SK-N-SH (cell line): ENCODE measurements around the gene RHOA. TPM values are rescaled to one million over a fixed set of nuclear protein-coding genes. Genes with fewer than 3 reads are reported as not detected.

Source experiments
- CTCF ChIA-PET: fragments of 300-600, 350-600 bp; formaldehyde crosslinking; extraction: SDS; loops from one replicate; lab custom pipeline; 2021; lab: Yijun Ruan, JAX
- POLR2A ChIA-PET: fragments of 350-600 bp; sonication (Branson Sonifier 250); formaldehyde crosslinking; extraction: SDS; loops from one replicate; lab custom pipeline; 2020; ENCODE audit warnings: antibody characterized with exemption, inconsistent platforms; lab: Yijun Ruan, JAX
- DNase-seq: peaks from one replicate; pipeline ENCODE4 v3.0.0; 2012
- H2AFZ ChIP-seq: fragments of 200-600 bp; sonication (generic); 2 replicates; pipeline ENCODE4 v1.8.1; 2016; ENCODE audit warnings: antibody characterized with exemption, mild to moderate bottlenecking, low read depth
- H3F3A ChIP-seq: fragments of 200-600 bp; sonication (generic); replicated peaks from 2 replicates; pipeline ENCODE3; 2016; ENCODE audit warnings: antibody characterized with exemption, mild to moderate bottlenecking; ENCODE audit not compliant: insufficient read depth
- H3K27ac ChIP-seq, 2 experiments: fragments of 200-500 bp in 1 of 2; fragments of 200-600 bp in 1 of 2; sonication (Bioruptor generic) in 1 of 2; sonication (generic), shearing (Covaris generic) in 1 of 2; 2 replicates each; pipeline versions ENCODE4 v1.5.1 to v1.6.1; 2014 to 2016; ENCODE audit warnings: low read depth in 2 of 2, inconsistent platforms in 1 of 2, low read length in 1 of 2, mild to moderate bottlenecking in 1 of 2, mixed read lengths in 1 of 2
- H3K27me3 ChIP-seq: fragments of 200-600 bp; sonication (generic), shearing (Covaris generic); 2 replicates; pipeline ENCODE4 v1.6.1; 2016; ENCODE audit warnings: mixed run types; ENCODE audit not compliant: insufficient read depth
- H3K36me3 ChIP-seq, 2 experiments: fragments of 200-500 bp in 1 of 2; fragments of 200-600 bp in 1 of 2; sonication (Bioruptor generic) in 1 of 2; sonication (generic) in 1 of 2; replicated peaks in 1 of 2; 2 replicates each; pipeline versions ENCODE3 to v1.5.1; 2014 to 2016; ENCODE audit warnings: low read length in 1 of 2, mild to moderate bottlenecking in 1 of 2; ENCODE audit not compliant: insufficient read depth in 2 of 2, control insufficient read depth in 1 of 2
- H3K4me1 ChIP-seq, 2 experiments: fragments of 200-500 bp in 1 of 2; fragments of 200-600 bp in 1 of 2; sonication (Bioruptor generic) in 1 of 2; sonication (generic), shearing (Covaris generic) in 1 of 2; 2 replicates each; pipeline versions ENCODE4 v1.5.1 to v1.6.1; 2014 to 2016; ENCODE audit warnings: low read depth in 1 of 2, low read length in 1 of 2, mixed run types in 1 of 2; ENCODE audit not compliant: insufficient read depth in 2 of 2, control insufficient read depth in 1 of 2
- H3K4me2 ChIP-seq: fragments of 200-600 bp; sonication (generic), shearing (Covaris generic); 2 replicates; pipeline ENCODE4 v1.6.1; 2017; ENCODE audit warnings: mixed run types
- H3K4me3 ChIP-seq, 2 experiments: fragments of 200-500 bp in 1 of 2; fragments of 200-600 bp in 1 of 2; sonication (Bioruptor generic) in 1 of 2; sonication (generic), shearing (Covaris generic) in 1 of 2; 2 replicates each; pipeline versions ENCODE4 v1.5.1 to v1.8.1; 2014 to 2016; ENCODE audit warnings: low read depth in 2 of 2, inconsistent platforms in 1 of 2, low read length in 1 of 2, mild to moderate bottlenecking in 1 of 2, mixed read lengths in 1 of 2, moderate library complexity in 1 of 2
- H3K79me2 ChIP-seq: fragments of 200-600 bp; sonication (generic); 2 replicates; pipeline ENCODE4 v1.8.1; 2017; ENCODE audit warnings: mild to moderate bottlenecking; ENCODE audit not compliant: insufficient read depth
- H3K9ac ChIP-seq: fragments of 200-600 bp; sonication (generic); 2 replicates; pipeline ENCODE4 v1.6.1; 2017; ENCODE audit warnings: mixed run types
- H3K9me2 ChIP-seq: fragments of 200-600 bp; sonication (generic); 2 replicates; pipeline ENCODE4 v1.6.1; 2017; ENCODE audit warnings: mixed run types
- H3K9me3 ChIP-seq: fragments of 200-600 bp; sonication (generic); 2 replicates; pipeline ENCODE4 v1.6.1; 2017; ENCODE audit warnings: mixed run types, mild to moderate bottlenecking, moderate library complexity
- H4K20me1 ChIP-seq: fragments of 200-600 bp; sonication (generic); 2 replicates; pipeline ENCODE4 v1.6.1; 2017; ENCODE audit warnings: mild to moderate bottlenecking, mixed run types; ENCODE audit not compliant: insufficient read depth
- ELF1 ChIP-seq: IDR thresholded peaks from 2 replicates; pipeline ENCODE4 v1.4.0; 2012
- EZH2phosphoT487 ChIP-seq: fragments of 200-600 bp; sonication (generic); IDR thresholded peaks from 2 replicates; pipeline ENCODE4 v1.6.1; 2017; ENCODE audit warnings: low read depth, mixed run types, mild to moderate bottlenecking, antibody characterized with exemption, moderate library complexity, borderline replicate concordance
- FOXM1 ChIP-seq: IDR thresholded peaks from 2 replicates; pipeline ENCODE4 v1.4.0; 2012; ENCODE audit warnings: low read depth, mild to moderate bottlenecking
- IRF3 ChIP-seq: fragments of 150-350 bp; IDR thresholded peaks from 2 replicates; pipeline ENCODE4 v1.6.1; 2016; ENCODE audit warnings: mild to moderate bottlenecking, low read depth, low read length
- JUND ChIP-seq: IDR thresholded peaks from 2 replicates; pipeline ENCODE4 v1.4.0; 2012
- MEF2A ChIP-seq: IDR thresholded peaks from 2 replicates; pipeline ENCODE4 v1.4.0; 2012; ENCODE audit warnings: low read depth, borderline replicate concordance
- MXI1 ChIP-seq: IDR thresholded peaks from 2 replicates; pipeline ENCODE4 v1.6.1; 2012; ENCODE audit warnings: mild to moderate bottlenecking, low read depth, low read length, improper control_type of control experiment
- POLR2AphosphoS5 ChIP-seq: IDR thresholded peaks from 2 replicates; pipeline ENCODE4 v1.6.1; 2012; ENCODE audit warnings: low read depth, low read length
- RAD21 ChIP-seq: IDR thresholded peaks from 2 replicates; pipeline ENCODE4 v1.6.1; 2012; ENCODE audit warnings: mild to moderate bottlenecking, low read length
- RCOR1 ChIP-seq: fragments of 150-350 bp; IDR thresholded peaks from 2 replicates; pipeline ENCODE4 v1.6.1; 2017; ENCODE audit warnings: antibody characterized with exemption, low read length
- REST ChIP-seq: IDR thresholded peaks from 2 replicates; pipeline ENCODE4 v1.6.1; 2012; ENCODE audit warnings: mild to moderate bottlenecking, low read depth, low read length, moderate library complexity
- RXRA ChIP-seq: IDR thresholded peaks from 2 replicates; pipeline ENCODE4 v1.4.0; 2012; ENCODE audit warnings: low read depth, mild to moderate bottlenecking, borderline replicate concordance
- SIN3A ChIP-seq: IDR thresholded peaks from 2 replicates; pipeline ENCODE4 v1.6.1; 2012; ENCODE audit warnings: low read depth, mild to moderate bottlenecking, low read length, moderate library complexity, borderline replicate concordance
- TCF12 ChIP-seq: IDR thresholded peaks from 2 replicates; pipeline ENCODE4 v1.4.0; 2012
- YY1 ChIP-seq: IDR thresholded peaks from 2 replicates; pipeline ENCODE4 v1.4.0; 2012; ENCODE audit warnings: low read depth, mild to moderate bottlenecking
- WGBS: methylation state at CpG from one replicate; pipeline ENCODE4 v1.1.6; 2017; ENCODE audit warnings: low lambda C conversion rate; 5-methylcytosine and 5-hydroxymethylcytosine counted together
- polyA plus RNA-seq, 3 experiments: library from polyadenylated mRNA; depleted of rRNA; stranded (reverse); fragments of >200 nt; gene quantifications; 2 replicates each; pipeline ENCODE4 v1.2.3, GENCODE V29; 2012
- TF ChIP-seq, protein P1 (sequence below): fragments of 200-600 bp; sonication (generic); IDR thresholded peaks from 2 replicates; pipeline ENCODE4 v1.6.1; 2017; ENCODE audit warnings: antibody characterized with exemption, mild to moderate bottlenecking, moderate library complexity
- TF ChIP-seq, protein P2 (sequence below): IDR thresholded peaks from 2 replicates; pipeline ENCODE4; 2012
- TF ChIP-seq, protein P3 (sequence below): IDR thresholded peaks from 2 replicates; pipeline ENCODE4 v1.4.0; 2012; ENCODE audit warnings: low read depth, borderline replicate concordance

The RHOA gene
- polyA plus RNA-seq, 1 of the 3 experiments (the other 2 are of a cell fraction): 312 TPM

DNA sequence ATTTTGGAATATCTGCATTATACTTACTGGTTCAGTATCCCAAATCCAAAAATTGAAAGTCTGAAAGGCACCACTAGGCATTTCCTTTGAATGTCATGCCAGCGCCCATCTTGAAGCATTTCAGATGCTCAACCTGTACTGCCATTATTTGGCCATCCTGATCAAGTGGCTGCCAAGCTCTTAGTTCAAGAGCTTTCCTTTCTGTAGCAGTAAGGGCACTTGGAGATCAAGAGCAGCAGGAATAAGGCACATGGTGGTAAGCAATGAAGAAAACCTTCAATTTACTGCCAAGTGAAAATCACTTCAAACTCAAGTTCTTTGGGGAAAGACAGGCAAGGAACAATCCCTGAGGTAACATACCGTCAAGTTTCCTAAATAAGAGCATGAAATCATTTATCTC is 10.0 kb downstream of the RHOA start:
- Histone ChIP-seq H3F3A (peaks cover 30% of the 10 kb centered on the region), H3K9me3 (no peaks in the 10 kb centered on the region), H3K27ac (no peak overlapping the region), H3K9me2 (no peaks in the 10 kb centered on the region), H2AFZ (no peak overlapping the region), H3K4me2 (no peak overlapping the region), H3K9ac (no peak overlapping the region), H3K79me2 (peaks cover 100% of the 10 kb centered on the region), H3K4me3 (no peak overlapping the region), H4K20me1 (peaks cover 100% of the 10 kb centered on the region), H3K36me3 (peaks cover 0 to 27% of the 10 kb centered on the region in 2 experiments), H3K27me3 (no peaks in the 10 kb centered on the region), H3K4me1 (no peaks in the 10 kb centered on the region; a peak in 1 of 4 replicates)
- CTCF ChIA-PET: no interaction called here
- POLR2A ChIA-PET: no interaction called here
- no peak for DNase-seq
- TF ChIP-seq, protein P1, sequence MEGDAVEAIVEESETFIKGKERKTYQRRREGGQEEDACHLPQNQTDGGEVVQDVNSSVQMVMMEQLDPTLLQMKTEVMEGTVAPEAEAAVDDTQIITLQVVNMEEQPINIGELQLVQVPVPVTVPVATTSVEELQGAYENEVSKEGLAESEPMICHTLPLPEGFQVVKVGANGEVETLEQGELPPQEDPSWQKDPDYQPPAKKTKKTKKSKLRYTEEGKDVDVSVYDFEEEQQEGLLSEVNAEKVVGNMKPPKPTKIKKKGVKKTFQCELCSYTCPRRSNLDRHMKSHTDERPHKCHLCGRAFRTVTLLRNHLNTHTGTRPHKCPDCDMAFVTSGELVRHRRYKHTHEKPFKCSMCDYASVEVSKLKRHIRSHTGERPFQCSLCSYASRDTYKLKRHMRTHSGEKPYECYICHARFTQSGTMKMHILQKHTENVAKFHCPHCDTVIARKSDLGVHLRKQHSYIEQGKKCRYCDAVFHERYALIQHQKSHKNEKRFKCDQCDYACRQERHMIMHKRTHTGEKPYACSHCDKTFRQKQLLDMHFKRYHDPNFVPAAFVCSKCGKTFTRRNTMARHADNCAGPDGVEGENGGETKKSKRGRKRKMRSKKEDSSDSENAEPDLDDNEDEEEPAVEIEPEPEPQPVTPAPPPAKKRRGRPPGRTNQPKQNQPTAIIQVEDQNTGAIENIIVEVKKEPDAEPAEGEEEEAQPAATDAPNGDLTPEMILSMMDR: no peak
- TF ChIP-seq TCF12: no peak
- TF ChIP-seq, protein P2, sequence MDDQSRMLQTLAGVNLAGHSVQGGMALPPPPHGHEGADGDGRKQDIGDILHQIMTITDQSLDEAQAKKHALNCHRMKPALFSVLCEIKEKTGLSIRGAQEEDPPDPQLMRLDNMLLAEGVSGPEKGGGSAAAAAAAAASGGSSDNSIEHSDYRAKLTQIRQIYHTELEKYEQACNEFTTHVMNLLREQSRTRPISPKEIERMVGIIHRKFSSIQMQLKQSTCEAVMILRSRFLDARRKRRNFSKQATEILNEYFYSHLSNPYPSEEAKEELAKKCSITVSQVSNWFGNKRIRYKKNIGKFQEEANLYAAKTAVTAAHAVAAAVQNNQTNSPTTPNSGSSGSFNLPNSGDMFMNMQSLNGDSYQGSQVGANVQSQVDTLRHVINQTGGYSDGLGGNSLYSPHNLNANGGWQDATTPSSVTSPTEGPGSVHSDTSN: no peak
- TF ChIP-seq RCOR1: no peak
- TF ChIP-seq, protein P3, sequence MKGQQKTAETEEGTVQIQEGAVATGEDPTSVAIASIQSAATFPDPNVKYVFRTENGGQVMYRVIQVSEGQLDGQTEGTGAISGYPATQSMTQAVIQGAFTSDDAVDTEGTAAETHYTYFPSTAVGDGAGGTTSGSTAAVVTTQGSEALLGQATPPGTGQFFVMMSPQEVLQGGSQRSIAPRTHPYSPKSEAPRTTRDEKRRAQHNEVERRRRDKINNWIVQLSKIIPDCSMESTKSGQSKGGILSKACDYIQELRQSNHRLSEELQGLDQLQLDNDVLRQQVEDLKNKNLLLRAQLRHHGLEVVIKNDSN: no peak
- TF ChIP-seq RXRA: no peak
- TF ChIP-seq EZH2phosphoT487: no peak
- TF ChIP-seq FOXM1: no peak
- WGBS: 98% methylated on average over 2 of the region's 2 CpGs

DNA sequence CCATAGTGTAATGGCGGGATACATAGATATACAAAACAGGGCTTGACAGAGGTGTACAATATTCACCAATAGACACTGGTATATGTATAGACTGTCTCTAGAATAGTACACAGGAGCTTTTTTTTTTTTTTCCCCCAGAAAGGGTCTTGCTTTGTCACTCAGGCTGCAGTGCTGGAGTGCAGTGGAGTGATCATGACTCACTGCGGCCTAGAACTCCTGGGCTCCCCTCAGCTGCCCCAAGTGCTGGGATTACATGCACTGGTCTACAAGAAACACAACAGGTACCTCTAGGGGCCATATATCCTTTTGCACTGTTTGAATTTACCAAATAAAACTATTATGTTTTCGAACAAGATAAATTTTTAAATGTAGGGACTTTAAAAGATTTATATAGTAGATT is 12.3 kb downstream of the RHOA start:
- H3K4me2 ChIP-seq: no peak overlapping the region
- WGBS: 96% methylated on average over 3 of the region's 3 CpGs
- no peaks in the 10 kb centered on the region for H3K27me3 ChIP-seq
- peaks cover 100% of the 10 kb centered on the region for H3K79me2 ChIP-seq
- TF ChIP-seq TCF12 (no peak), RAD21 (no peak), FOXM1 (no peak), ELF1 (no peak), POLR2AphosphoS5 (no peak), SIN3A (no peak), MEF2A (no peak), MXI1 (no peak), YY1 (no peak), REST (no peak), JUND (no peak), IRF3 (no peak)
- TF ChIP-seq, all 33 proteins: peak for 0
- ChIA-PET POLR2A (interaction anchor here (2.1 kb wide), 1 partner anchor 12 kb away, joined by 6 read pairs; the partner anchor contains the start of genes RHOA and TCTA), CTCF (no interaction called here)
- Histone ChIP-seq H3K9me3 (no peaks in the 10 kb centered on the region), H3K9ac (no peak overlapping the region), H3K4me3 (no peak overlapping the region), H3K36me3 (peaks cover 0 to 39% of the 10 kb centered on the region in 2 experiments), H3F3A (peaks cover 20% of the 10 kb centered on the region), H3K9me2 (no peaks in the 10 kb centered on the region), H2AFZ (no peak overlapping the region), H3K27ac (no peak overlapping the region), H3K4me1 (no peaks in the 10 kb centered on the region), H4K20me1 (peaks cover 100% of the 10 kb centered on the region)
- no peak for DNase-seq
